ENCODE data around the gene ZNF586.

GRCh38 chr19:57746580-57747471 is 22.6 kb upstream of the ZNF586 start, which contains the start of gene ZNF776:
- TF ChIP-seq, protein P1, sequence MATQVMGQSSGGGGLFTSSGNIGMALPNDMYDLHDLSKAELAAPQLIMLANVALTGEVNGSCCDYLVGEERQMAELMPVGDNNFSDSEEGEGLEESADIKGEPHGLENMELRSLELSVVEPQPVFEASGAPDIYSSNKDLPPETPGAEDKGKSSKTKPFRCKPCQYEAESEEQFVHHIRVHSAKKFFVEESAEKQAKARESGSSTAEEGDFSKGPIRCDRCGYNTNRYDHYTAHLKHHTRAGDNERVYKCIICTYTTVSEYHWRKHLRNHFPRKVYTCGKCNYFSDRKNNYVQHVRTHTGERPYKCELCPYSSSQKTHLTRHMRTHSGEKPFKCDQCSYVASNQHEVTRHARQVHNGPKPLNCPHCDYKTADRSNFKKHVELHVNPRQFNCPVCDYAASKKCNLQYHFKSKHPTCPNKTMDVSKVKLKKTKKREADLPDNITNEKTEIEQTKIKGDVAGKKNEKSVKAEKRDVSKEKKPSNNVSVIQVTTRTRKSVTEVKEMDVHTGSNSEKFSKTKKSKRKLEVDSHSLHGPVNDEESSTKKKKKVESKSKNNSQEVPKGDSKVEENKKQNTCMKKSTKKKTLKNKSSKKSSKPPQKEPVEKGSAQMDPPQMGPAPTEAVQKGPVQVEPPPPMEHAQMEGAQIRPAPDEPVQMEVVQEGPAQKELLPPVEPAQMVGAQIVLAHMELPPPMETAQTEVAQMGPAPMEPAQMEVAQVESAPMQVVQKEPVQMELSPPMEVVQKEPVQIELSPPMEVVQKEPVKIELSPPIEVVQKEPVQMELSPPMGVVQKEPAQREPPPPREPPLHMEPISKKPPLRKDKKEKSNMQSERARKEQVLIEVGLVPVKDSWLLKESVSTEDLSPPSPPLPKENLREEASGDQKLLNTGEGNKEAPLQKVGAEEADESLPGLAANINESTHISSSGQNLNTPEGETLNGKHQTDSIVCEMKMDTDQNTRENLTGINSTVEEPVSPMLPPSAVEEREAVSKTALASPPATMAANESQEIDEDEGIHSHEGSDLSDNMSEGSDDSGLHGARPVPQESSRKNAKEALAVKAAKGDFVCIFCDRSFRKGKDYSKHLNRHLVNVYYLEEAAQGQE (IDR thresholded peaks at IDR 0.05; ENCODE audit: insufficient read depth in 1 of 2, low read depth in 2 of 2, low read length in 2 of 2): no peak
- peak; percentile 86 for TF ChIP-seq POLR2AphosphoS5 (IDR thresholded peaks at IDR 0.05; ENCODE audit: low read depth, low read length)
- no peak for TF ChIP-seq FOXP2 (optimal IDR thresholded peaks at IDR 0.05; ENCODE audit: borderline replicate concordance, extremely low read depth, extremely low read length, insufficient read depth)
- no peak for TF ChIP-seq SIN3A (IDR thresholded peaks at IDR 0.05; ENCODE audit: borderline replicate concordance, insufficient read depth, low read length)
- peak; percentile 87; the same call in 1 of the 2 replicates for TF ChIP-seq TAF1 (IDR thresholded peaks at IDR 0.05; ENCODE audit: borderline replicate concordance, insufficient read depth, low read length)
